Measurements from ENCODE around the gene SLX4IP.
A peak's percentile ranks its signal among the peaks of the same experiment; 100 is the strongest.
"Not testable (repeated sequence)": the region's sequence is repeated elsewhere in the genome, so short reads cannot be mapped to it uniquely, and the experiment has no call there.

SLX4IP gene

DNA sequence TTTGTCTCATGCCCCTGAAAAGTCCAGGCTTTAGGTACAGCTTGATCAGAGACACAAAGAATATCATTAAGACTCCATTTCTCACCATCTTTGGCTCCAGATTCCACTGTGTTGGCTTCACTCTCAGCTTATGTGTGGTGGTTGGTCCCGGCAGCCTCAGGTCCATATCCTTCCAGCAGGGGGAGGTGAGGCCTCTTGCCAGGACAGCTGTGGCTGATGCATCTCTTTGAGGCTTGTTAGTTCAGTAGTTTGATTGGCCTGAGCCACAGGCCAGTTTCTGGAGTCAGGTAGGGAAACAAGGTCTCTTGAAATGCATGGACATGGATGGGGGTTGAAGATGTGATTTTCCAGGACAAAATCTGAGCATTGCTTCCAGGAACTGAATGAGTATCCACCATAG is 176.3 kb downstream of the SLX4IP start:
- no peak for DNase-seq (ENCODE audit: low read depth)
- no peak overlapping the region for H3K4me3 ChIP-seq (ENCODE audit: low read depth, low read length)

DNA sequence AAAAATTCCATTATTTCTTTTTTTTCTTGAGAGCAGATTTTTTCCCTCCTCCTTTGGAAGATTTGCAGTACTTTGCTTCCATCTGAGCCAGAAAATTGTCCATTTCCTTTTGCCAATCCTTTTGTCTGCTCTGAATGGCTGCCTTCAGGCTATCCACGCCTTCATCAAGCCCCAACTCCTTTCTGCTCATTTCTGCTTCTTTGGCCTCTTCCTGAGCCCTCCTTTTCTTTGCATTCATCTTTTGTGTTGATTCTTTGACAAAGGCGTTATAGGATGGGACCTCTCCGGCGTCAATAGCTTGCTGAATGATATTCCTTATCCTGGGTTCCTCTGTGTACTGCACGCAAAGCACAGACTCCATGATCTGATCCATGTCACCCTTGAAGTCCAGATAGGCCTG is 178.3 kb downstream of the SLX4IP start:
- DNase-seq (ENCODE audit: low read depth) = not testable (repeated sequence)

DNA sequence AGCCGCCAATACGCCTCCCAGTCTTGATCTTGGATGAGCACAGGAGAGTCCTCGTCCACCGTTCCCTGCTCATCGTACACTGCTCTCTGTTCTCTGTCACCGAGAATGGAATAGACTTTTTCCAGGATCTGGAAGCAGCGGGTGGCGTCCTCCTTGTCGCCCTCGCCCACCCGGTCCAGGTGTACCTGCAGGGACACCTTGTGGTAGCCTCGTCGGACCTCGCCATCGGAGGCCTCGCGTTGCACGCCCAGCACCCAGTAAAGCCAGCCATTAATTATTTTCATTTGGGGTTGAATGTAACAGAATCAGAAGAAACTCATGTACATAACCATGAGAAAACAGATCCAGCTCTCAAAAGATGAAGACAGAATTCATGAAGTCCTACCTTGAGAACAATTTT is 178.8 kb downstream of the SLX4IP start:
- no peak for DNase-seq (ENCODE audit: low read depth)
- H3K4me3 ChIP-seq (ENCODE audit: low read depth, low read length) = no peak overlapping the region

More for the DNA sequence above, 178.3 kb downstream of the SLX4IP start:
- not testable (repeated sequence) for H3K4me3 ChIP-seq (ENCODE audit: low read depth, low read length)

DNA sequence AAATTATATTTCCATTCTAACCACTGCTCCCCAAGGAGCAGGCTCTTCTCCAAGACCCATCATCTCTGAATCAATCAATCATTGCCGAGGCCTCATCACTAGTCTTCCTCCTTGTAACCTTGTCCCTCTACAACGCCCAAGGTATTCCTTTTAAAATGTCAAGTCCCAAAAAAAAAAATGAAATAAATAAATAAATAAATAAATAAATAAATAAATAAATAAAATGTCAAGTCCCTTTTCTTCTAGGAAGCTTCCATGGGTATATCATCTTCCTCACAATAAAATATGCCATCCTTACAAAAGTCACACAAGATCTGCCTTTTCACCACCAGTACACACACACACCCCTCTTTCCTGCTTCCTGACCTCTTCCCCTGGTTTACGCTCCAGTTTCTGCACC is 181.1 kb downstream of the SLX4IP start:
- H3K4me3 ChIP-seq (ENCODE audit: low read depth, low read length) = no peak overlapping the region
- no peak for DNase-seq (ENCODE audit: low read depth)

DNA sequence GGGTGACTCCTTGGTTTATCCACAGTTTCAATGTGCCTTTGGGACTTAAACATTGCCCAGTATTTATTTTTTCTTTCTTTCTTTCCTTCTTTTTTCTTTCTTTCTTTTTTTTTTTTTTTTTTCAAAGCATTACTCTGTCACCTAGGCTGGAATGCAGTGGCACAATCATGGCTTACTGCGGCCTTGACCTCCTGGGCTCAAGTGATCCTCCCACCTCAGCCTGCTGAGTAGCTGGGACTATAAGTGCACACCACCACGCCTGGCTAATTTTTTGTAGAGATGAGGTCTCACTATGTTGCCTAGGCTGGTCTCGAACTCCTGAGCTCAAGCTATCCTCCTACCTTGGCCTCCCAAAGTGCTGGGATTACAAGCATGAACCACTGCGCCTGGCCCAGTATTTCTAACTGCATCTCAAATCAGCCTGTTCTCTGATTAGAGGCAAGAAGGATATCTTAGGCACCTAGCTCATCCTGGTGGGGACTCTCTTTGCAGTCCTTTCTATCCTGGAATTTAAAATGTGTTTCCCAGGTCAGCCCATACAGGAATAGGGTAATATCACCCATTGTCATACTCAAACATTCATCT is 182.5 kb downstream of the SLX4IP start:
- not testable (repeated sequence) for H3K4me3 ChIP-seq (ENCODE audit: low read depth, low read length); DNase-seq (ENCODE audit: low read depth)

DNA sequence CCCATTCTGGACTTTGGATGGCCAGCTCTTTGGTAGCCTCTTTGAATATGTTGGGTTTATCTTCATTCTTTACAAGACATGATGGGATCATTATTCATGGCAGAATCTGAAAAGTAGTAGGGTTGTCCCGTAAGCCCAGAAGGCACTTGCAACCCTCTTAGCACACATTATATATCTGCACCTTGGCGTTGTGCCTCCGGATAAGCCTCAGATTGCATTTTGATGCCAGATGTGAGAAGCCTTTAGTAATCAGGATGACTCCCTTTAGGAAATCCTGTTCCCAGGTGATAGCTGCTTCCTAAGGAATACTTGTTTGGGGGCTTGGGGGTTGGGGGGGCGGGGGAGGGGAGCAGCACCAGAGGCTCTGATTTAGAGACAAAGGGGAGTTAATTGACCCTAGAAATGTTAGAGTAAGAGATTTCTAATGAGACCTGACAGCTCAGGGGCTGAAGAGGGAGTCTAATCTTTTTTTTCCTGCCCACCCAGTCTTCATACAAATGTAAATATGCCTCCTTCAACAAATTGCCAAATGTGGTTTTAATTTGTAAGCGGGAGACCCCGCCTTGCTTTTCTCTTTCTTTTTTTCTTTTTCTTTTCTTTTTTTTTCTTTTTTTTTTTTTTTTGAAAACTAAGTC is 183.6 kb downstream of the SLX4IP start:
- no peak for DNase-seq (ENCODE audit: low read depth)

DNA sequence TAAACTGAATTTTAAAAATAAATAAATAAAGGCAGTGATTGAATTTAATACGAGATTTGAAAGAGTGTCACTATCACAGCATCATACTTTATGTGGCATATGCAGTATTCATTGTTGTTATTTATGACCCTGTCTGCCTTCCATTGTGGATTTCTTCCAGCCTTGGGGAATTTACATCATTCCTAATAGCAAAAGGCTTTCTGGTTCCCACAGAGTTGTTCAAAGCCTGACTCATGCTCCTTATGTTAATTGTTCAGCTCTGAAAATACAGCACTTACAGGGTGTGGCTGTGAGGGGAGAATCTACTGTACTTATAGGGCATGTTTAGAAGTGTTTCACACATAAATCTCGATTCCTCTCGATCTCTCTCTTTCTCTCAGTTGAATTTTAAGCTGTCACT is 184.3 kb downstream of the SLX4IP start:
- DNase-seq (ENCODE audit: low read depth) = peak; percentile 90
- H3K4me3 ChIP-seq (ENCODE audit: low read depth, low read length) = no peak overlapping the region

More for the DNA sequence above, 183.6 kb downstream of the SLX4IP start:
- no peak overlapping the region for H3K4me3 ChIP-seq (ENCODE audit: low read depth, low read length)

DNA sequence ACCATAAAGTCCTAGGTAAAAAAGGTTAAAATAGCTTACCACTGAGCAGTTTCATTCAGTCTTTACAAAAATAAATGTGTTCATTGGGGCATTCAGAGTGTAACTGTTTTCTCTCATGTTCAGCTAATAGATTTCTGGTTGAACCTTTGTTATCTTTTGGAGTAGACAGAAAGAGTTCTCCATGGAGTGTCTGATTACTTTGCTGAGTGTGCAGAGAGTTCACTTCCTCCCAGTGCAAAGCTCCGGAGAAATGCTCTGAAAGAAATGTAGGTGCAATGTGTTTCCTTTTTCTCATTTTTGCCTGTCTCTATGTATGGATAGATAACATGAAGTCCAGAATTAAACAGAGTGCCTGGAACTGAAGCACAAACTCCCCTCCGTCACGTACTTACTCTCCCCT is 186.0 kb downstream of the SLX4IP start:
- DNase-seq (ENCODE audit: low read depth) = no peak
- no peak overlapping the region for H3K4me3 ChIP-seq (ENCODE audit: low read depth, low read length)

DNA sequence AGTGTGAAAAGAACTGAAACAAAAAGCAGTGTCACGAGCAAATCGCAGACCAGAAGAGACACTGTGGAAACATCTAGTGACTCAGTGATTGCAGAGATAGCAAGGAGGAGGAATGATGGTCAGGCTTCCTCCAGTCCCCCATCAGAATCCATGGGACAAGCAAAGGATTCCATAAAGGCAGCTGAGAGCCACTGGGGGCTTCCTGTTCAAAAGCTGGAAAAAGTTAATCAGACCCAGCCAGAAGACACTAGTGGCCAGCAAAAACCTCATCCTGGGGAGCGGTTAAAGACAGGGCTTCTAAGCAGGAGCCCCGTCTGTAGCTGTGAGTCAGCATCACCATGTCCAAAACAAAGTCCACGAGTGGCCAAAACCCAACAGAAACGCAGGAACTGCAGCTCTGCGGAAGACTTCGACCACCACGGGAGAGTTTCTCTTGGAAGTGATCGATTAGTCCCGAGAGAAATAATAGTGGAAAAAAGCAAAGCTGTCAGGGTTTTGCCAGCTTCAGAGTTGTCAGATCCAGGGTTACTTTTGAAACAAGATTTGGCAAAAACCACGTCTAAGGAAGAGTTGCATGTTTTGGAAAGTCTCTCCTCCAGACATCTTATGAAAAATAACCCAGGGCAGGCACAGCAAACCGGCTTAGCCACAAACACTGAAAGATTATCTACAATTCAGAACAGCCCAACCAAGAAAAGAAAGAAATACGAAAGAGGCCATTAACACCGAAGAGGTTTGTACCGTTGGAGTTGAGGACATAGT is 187.7 kb downstream of the SLX4IP start:
- DNase-seq (ENCODE audit: low read depth) = no peak
- no peak overlapping the region for H3K4me3 ChIP-seq (ENCODE audit: low read depth, low read length)

DNA sequence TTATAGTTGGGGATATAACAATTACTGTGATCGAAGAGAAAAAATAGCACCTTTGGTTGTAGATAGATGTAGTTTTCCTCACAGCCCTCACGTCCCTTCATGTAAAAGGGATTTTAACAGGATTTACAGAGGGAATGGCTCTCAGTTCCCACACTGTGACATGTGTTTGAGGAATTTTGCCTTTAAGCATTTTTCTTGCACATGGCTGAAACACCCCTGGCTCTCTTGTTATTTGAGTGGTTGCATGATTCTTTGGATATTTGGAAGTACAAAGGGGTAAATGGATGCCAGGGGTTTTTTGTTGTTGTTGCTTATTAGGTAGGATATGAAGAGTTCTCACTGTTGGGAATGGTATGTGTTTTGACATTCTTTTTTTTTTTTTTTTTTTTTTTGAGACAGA is 190.5 kb downstream of the SLX4IP start:
- no peak for DNase-seq (ENCODE audit: low read depth)
- no peak overlapping the region for H3K4me3 ChIP-seq (ENCODE audit: low read depth, low read length)

DNA sequence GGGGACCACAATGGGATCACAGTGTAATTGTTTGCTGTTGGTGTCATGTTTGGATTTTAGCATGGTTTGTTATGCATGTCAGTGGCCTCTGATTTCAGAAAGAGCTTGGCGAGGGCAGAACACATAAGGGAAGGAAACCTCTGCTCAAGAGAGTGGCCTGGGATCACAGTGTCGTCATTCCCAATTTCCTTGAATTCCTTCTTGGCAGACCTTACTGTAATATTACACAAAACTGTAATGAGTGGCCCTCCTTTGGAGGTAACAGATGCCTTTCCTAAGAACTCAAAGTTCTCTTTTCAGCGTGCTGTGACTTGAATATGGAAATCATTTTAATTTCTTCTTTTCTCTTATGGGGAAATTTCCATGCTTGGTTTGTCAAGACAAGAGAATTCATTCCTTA is 191.8 kb downstream of the SLX4IP start:
- no peak for DNase-seq (ENCODE audit: low read depth)
- H3K4me3 ChIP-seq (ENCODE audit: low read depth, low read length) = no peak overlapping the region

DNA sequence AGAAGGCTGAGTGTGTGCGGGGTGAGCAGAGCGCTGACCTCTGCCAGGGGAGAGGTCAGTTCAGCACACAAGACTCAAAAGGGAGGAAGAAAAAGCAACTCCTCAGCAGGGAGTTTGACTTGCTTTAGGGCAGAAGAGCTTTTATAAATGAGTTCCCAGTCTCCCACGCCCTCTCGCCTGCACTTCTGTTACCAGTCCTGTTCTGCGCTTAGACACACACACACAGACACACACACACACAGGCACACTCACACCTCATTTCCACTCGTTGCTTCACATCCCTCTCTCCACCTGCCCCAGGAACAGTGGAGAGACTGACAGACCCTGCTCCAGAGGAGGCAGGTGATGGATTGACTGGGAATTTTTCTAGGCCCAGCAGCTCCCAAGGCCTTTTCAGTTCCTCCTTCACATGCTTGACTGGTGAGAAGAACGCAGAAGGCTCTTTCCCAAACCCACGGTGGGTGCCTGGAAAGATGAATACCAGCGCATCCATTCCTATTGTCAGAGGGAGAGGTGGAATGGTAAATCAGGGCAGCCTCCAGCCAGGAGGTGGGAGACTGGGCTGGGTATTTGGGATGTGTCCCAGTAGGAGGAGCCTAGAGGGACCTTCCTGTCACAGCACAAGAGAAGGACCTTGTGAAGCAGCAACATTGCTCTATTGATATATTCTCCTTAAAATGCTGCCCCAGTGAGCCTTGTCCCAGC is 195.0 kb downstream of the SLX4IP start:
- DNase-seq (ENCODE audit: low read depth) = no peak
- no peak overlapping the region for H3K4me3 ChIP-seq (ENCODE audit: low read depth, low read length)

DNA sequence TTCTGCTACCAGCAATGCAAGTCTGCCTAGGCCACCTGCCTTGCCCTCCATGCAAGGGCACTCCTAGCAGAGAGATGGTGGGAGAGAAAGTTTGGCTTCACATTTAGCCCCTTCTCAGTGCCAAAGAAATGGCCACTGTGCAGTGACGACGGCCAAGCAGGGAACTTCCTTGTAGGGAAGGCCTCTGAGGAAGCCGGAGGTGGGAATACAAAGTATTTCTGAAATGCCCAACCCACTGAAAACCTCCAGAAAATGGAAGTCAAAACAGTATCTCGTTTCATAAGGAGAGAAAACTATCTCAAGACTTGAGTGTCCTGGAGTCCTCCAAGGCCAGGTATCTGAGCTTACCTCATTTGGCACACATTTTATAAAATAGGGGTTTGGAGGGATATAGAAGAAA is 196.0 kb downstream of the SLX4IP start:
- H3K4me3 ChIP-seq (ENCODE audit: low read depth, low read length) = no peak overlapping the region
- DNase-seq (ENCODE audit: low read depth) = no peak

DNA sequence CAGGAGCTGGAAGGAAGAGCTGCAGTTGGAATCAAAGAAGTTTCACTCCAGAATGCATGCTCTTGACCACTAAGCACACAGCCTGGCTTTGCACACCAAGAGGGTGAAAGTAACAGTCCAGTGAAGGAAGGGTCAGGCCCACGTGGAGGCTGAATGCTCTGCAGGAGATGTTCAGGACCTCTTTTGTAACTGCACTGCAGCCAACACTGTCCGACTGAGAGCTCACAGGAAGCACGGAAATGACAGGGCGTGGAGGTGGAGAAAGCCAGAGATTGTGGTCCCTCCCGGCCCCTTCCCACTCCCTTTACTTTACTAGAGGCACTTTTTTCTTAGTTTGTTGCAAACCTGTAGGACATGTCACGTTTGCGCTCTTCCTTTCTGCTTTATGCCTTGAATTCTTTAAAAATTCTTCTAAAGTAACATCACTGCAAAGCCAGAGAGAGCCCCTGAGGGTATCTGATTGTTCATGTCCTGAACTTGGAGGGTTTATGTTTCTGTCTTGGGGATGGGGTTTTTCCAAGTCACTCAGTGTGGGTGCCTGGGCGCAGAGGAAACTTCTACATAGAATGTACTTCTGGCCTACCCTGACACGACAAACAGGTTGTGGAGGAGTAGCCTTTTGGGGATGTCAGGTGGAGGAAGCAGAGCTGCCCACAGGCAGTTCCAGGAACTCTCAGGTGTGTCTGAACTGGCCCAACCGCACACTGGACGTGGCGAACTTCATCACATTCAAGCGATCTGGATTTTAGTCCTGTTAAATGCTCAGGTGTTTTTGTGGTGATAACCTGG is 197.8 kb downstream of the SLX4IP start:
- no peak overlapping the region for H3K4me3 ChIP-seq (ENCODE audit: low read depth, low read length)
- DNase-seq (ENCODE audit: low read depth) = no peak

DNA sequence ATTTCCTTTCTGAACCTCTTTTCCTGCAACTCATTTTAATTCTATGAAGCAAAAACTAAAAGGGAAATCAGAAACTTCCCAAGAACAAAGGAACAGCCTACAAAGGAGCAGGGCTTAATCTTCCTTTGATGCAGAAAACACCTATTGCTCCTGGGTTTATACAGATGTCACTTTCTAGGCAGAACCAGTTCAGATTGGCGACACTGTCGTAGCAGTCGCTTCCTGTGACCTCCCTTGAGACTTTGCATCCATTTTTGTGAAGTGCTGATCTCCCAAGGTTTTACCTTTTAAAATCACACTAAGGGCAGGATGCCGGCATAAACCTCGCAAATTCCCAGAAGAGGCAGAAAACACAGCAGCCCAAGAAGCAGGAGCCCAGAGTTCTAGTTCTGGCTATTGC is 198.6 kb downstream of the SLX4IP start:
- no peak for DNase-seq (ENCODE audit: low read depth)
- no peak overlapping the region for H3K4me3 ChIP-seq (ENCODE audit: low read depth, low read length)

DNA sequence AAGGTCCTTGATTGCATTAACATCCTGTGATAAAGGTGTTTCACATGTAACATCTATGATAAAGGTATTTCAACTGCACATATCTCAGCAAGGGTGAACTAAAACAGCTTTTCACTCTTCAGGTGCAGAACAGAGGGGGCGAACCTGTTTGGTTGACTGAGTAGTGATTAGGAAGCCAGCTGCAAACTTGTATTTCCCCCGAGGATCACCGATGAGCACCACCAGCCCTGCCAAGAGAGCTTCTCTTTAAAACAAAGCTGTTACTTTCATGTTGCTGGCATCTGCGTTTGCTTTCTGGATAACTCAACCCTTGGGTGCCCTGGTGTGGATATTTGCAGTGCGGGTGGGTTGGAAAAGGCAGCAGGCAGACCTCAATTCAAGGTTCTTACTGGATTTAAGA is 199.1 kb downstream of the SLX4IP start:
- DNase-seq (ENCODE audit: low read depth) = no peak
- no peak overlapping the region for H3K4me3 ChIP-seq (ENCODE audit: low read depth, low read length)

DNA sequence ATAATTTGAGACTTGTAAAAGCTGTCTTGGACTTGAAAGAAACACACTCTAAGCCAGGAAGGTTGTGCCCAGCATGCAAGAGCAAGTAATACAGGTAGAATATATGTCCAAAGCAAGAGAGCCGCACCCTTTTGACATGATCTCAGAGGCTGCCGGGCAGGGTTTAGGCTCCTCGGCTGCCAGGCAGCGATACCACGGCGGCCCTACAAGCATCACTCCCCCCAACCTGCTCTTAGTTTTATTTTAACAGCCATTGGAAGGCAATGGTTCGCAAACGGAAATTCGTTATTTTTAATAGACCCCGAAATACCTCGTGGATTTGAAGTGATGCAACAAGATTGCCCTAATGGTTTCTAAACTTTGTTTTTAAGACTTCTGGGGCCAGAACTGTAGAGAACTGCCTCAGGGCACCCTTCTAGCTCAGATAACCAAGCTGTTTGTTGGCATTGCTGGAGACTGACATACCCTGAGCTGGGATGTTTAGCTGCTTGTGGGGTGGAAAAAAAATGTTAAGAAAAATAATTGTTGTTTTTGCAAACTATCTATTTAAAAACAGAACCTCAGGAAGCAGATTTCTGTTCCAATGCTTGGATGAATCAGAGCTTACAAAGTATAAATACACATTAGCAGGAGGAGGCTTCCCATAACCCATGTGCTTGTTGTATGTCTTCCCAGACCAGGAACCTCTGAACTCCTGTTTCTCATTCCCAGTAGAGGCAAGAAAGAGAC is 199.7 kb downstream of the SLX4IP start:
- H3K4me3 ChIP-seq (ENCODE audit: low read depth, low read length) = no peak overlapping the region
- peak; percentile 69 for DNase-seq (ENCODE audit: low read depth)

DNA sequence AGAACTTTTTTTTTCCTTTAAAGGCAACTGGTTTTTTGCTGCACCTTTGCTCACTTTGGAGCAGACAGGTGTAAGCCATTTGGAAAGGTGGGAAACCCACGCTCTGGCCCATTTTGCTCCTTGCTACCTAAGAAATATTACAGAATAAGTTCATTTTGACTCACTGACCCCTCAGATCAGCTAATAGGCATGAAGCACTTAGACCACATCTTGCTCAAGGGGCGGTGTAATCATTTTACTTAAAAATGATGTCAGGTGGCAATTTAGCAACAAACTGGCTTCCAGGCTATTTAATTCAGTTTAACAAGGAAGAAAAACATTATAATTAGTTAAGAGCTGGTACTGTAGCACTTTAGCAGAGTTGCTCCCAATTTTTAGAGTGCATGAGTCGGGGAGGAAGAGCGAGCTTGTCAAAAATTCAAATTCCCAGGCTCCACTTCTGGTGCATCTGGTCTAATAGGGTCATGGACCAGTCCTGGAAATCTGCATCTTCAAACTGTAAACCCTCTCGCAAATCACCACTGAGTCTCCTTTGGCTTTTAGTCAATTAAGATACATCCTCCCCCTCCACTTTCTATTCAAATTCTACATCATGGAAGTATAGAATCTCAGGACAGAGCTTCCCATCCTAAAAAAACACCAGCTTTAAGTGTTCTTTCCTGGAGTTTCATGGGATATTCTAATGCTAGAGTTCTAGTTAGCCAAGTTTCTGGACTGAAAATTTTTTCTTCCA is 200.5 kb downstream of the SLX4IP start:
- no peak overlapping the region for H3K4me3 ChIP-seq (ENCODE audit: low read depth, low read length)
- no peak for DNase-seq (ENCODE audit: low read depth)

Data from skeletal muscle cell (primary cell).